Neutrophil (primary cell): ENCODE results near the gene C11orf24.

ENCODE experiments used
- H3K27ac ChIP-seq: fragments of 200-600 bp; sonication (generic); 2 replicates; pipeline ENCODE4 v1.5.1; 2016; ENCODE audit warnings: mild to moderate bottlenecking, moderate library complexity
- H3K27me3 ChIP-seq: fragments of 200-600 bp; sonication (generic); 2 replicates; pipeline ENCODE4 v1.6.0; 2016; ENCODE audit warnings: mild to moderate bottlenecking
- H3K36me3 ChIP-seq: fragments of 200-600 bp; sonication (generic); 2 replicates; pipeline ENCODE4 v1.5.1; 2017
- H3K4me1 ChIP-seq, 2 experiments: fragments of 200-600 bp in 1 of 2; sonication (generic) in 1 of 2; 1 replicate in 1 of 2; 2 replicates in 1 of 2; pipeline versions ENCODE4 v1.5.1 to v1.6.1; 2013 to 2016; ENCODE audit warnings: low read depth in 1 of 2, low read length in 1 of 2, mild to moderate bottlenecking in 1 of 2, moderate library complexity in 1 of 2; ENCODE audit not compliant: control insufficient read depth in 1 of 2, insufficient read depth in 1 of 2
- H3K4me3 ChIP-seq, 2 experiments: fragments of 200-600 bp in 1 of 2; sonication (generic) in 1 of 2; 1 replicate in 1 of 2; 2 replicates in 1 of 2; pipeline ENCODE4 v1.5.1; 2013 to 2016; ENCODE audit warnings: low read depth in 1 of 2, low read length in 1 of 2, mild to moderate bottlenecking in 1 of 2, moderate library complexity in 1 of 2
- H3K9me3 ChIP-seq: fragments of 200-600 bp; sonication (generic); 2 replicates; pipeline ENCODE4 v1.5.1; 2016
- TF ChIP-seq, protein P1 (sequence below): fragments of 200-600 bp; sonication (generic); IDR thresholded peaks from 2 replicates; pipeline ENCODE4 v1.5.1; 2016; ENCODE audit warnings: antibody characterized with exemption

The C11orf24 gene

DNA sequence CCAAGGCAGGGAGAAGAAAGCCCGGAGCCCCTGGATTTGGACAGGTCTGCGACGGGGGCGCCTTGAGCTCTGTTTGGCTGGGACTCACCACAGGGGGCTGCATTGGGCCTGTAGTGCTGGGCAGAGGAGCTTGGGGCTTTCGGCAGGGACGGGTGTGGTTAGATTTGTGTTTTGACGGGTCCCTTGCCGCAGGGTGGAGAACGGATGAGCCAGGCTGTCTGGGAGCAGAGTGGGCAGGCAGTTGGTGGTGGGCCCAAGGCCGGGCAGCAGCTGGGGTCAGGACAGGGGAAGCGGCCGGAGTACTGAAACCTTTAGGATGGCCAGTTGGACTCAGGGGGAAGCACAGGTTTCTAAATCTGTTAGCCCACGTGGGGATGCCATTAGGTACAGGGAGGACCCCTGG is 13.4 kb downstream of the C11orf24 start:
- H3K27me3 ChIP-seq = no peaks in the 10 kb centered on the region
- TF ChIP-seq, protein P1, sequence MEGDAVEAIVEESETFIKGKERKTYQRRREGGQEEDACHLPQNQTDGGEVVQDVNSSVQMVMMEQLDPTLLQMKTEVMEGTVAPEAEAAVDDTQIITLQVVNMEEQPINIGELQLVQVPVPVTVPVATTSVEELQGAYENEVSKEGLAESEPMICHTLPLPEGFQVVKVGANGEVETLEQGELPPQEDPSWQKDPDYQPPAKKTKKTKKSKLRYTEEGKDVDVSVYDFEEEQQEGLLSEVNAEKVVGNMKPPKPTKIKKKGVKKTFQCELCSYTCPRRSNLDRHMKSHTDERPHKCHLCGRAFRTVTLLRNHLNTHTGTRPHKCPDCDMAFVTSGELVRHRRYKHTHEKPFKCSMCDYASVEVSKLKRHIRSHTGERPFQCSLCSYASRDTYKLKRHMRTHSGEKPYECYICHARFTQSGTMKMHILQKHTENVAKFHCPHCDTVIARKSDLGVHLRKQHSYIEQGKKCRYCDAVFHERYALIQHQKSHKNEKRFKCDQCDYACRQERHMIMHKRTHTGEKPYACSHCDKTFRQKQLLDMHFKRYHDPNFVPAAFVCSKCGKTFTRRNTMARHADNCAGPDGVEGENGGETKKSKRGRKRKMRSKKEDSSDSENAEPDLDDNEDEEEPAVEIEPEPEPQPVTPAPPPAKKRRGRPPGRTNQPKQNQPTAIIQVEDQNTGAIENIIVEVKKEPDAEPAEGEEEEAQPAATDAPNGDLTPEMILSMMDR = no peak
- H3K4me1 ChIP-seq = peaks cover 3 to 4% of the 10 kb centered on the region in 2 experiments
- no peak overlapping the region for H3K4me3 ChIP-seq
- H3K36me3 ChIP-seq = peaks cover 19% of the 10 kb centered on the region
- no peaks in the 10 kb centered on the region for H3K9me3 ChIP-seq
- H3K27ac ChIP-seq = no peak overlapping the region

DNA sequence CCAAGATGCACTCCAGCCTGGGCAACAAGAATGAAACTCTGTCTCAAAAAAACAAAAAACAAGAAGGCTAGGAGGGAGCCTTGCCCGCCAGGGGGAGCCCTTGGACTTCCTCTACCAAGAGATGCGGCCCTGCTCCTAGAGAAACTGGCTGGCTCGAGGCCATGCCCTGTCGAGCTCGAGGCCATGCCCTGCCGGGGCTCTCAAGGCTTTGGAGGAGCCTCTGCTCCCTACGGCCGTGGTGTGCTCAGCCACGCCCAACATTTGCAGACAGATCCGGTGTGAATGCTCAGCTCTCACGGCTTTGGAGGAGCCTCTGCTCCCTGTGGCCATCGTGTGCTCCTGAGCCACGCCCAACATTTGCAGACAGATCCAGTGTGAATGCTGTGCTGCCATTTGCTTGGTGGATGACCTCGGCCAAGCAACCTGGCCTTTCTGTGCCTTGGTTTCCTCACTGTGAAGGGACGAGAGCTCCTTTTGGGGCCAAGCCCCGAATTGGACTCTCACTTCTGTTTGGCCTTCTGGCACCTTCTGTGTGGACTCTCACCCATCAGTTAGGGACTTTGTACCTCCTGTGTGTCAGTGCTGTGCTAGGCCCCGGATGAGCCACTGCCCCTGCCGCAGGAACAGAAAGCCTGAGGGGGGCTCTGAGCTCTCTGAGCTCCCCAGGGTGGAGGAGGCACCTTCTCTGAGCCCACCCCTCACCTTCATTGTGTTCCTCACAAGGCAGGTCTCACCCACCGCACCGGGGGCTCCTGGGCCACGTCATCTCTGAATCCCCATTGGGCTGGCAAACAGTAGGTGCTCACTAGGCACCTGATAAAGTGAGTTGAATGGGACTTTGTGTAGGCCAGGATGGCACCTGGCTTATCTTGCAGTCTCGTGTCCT is 14.1 kb downstream of the C11orf24 start:
- Histone ChIP-seq H3K27ac (no peak overlapping the region), H3K9me3 (no peaks in the 10 kb centered on the region), H3K27me3 (no peaks in the 10 kb centered on the region), H3K4me3 (no peak overlapping the region), H3K36me3 (peaks cover 13% of the 10 kb centered on the region), H3K4me1 (peaks cover 3 to 4% of the 10 kb centered on the region in 2 experiments)
- TF ChIP-seq, protein P1 = peak; percentile 76

- TF ChIP-seq, protein P1 = no peak
- no peaks in the 10 kb centered on the region for H3K9me3 ChIP-seq
- H3K4me3 ChIP-seq = no peak overlapping the region
- H3K27me3 ChIP-seq = no peaks in the 10 kb centered on the region
- H3K36me3 ChIP-seq = no peaks in the 10 kb centered on the region
- H3K4me1 ChIP-seq = peaks cover 3 to 4% of the 10 kb centered on the region in 2 experiments
- no peak overlapping the region for H3K27ac ChIP-seq
Measured at GRCh38 chr11:68256331-68256741, 15.4 kb downstream of the C11orf24 start.

- Histone ChIP-seq H3K9me3 (no peaks in the 10 kb centered on the region), H3K4me1 (peaks cover 3 to 4% of the 10 kb centered on the region in 2 experiments), H3K27ac (no peak overlapping the region), H3K4me3 (no peak overlapping the region), H3K27me3 (no peaks in the 10 kb centered on the region), H3K36me3 (no peaks in the 10 kb centered on the region)
- TF ChIP-seq, protein P1 = no peak
Measured at GRCh38 chr11:68255526-68255925, 16.2 kb downstream of the C11orf24 start.

- no peaks in the 10 kb centered on the region for H3K36me3 ChIP-seq
Measured at GRCh38 chr11:68254421-68254820, 17.4 kb downstream of the C11orf24 start.

More at GRCh38 chr11:68254421-68254820, 17.4 kb downstream of the C11orf24 start:
- no peaks in the 10 kb centered on the region for H3K9me3 ChIP-seq
- no peak overlapping the region for H3K4me3 ChIP-seq
- no peaks in the 10 kb centered on the region for H3K27me3 ChIP-seq
- H3K27ac ChIP-seq = no peak overlapping the region
- H3K4me1 ChIP-seq = peaks cover 3 to 4% of the 10 kb centered on the region in 2 experiments
- TF ChIP-seq, protein P1 = no peak
